HL-60 (cell line): ENCODE data around the gene PLPPR1.

Experiments
- DNase-seq, 2 experiments: peaks; one replicate each; pipeline ENCODE4 v3.0.0-alpha.2; 2010 to 2020; ENCODE audit warnings: low read depth in 1 of 2, low spot score in 1 of 2
- H3K27ac ChIP-seq: fragments of 250-450 bp; sonication (Bioruptor Pico); replicated peaks from 2 replicates; pipeline ENCODE4 v1.5.1; 2020; ENCODE audit warnings: mild to moderate bottlenecking, moderate library complexity
- H3K27me3 ChIP-seq: fragments of 250-450 bp; sonication (Bioruptor Pico); 2 replicates; pipeline ENCODE4 v1.5.1; 2021; ENCODE audit warnings: mild to moderate bottlenecking, moderate library complexity; ENCODE audit not compliant: insufficient read depth, poor library complexity, severe bottlenecking
- H3K4me3 ChIP-seq: replicated peaks from 2 replicates; pipeline ENCODE4 v1.5.1; 2011; ENCODE audit warnings: mild to moderate bottlenecking, control low read depth, low read length; ENCODE audit not compliant: insufficient read depth
- GABPA ChIP-seq: IDR thresholded peaks from 2 replicates; pipeline ENCODE4 v1.6.1; 2012; ENCODE audit warnings: low read depth
- POLR2AphosphoS5 ChIP-seq: IDR thresholded peaks from 2 replicates; pipeline ENCODE4 v1.6.1; 2012; ENCODE audit warnings: low read depth
- SPI1 ChIP-seq: IDR thresholded peaks from 2 replicates; pipeline ENCODE4 v1.6.1; 2012; ENCODE audit warnings: low read depth, mild to moderate bottlenecking, borderline replicate concordance
- TF ChIP-seq, protein P1 (sequence below): IDR thresholded peaks from one replicate; pipeline ENCODE4 v1.5.1; 2011; ENCODE audit warnings: low read length, control low read depth, inconsistent platforms; ENCODE audit not compliant: insufficient read depth
- TF ChIP-seq, protein P2 (sequence below): IDR thresholded peaks from 2 replicates; pipeline ENCODE4 v1.6.1; 2012; ENCODE audit warnings: low read depth; ENCODE audit not compliant: insufficient replicate concordance

Gene PLPPR1

DNA sequence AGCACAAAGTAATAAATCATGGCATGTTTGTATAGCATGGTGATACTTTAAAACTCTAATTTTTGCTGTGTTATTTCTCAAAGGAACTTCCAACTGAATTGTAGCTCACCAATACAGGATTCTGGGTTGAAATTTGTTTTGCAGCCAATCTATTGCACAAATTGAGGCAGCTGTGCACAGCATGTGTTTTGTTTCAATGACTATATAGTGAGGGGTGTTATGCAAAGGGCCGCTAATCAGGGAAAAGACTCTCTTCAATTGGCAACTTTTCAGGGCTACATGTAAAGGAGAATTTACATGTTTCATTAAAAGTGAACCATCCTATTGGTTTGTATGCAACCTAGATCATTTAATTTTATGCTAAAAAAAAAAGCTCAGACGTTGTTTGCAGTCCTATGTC lies 44.6 kb downstream of the PLPPR1 start:
- H3K27ac ChIP-seq = no peak overlapping the region
- H3K4me3 ChIP-seq = no peak overlapping the region
- TF ChIP-seq, protein P1, sequence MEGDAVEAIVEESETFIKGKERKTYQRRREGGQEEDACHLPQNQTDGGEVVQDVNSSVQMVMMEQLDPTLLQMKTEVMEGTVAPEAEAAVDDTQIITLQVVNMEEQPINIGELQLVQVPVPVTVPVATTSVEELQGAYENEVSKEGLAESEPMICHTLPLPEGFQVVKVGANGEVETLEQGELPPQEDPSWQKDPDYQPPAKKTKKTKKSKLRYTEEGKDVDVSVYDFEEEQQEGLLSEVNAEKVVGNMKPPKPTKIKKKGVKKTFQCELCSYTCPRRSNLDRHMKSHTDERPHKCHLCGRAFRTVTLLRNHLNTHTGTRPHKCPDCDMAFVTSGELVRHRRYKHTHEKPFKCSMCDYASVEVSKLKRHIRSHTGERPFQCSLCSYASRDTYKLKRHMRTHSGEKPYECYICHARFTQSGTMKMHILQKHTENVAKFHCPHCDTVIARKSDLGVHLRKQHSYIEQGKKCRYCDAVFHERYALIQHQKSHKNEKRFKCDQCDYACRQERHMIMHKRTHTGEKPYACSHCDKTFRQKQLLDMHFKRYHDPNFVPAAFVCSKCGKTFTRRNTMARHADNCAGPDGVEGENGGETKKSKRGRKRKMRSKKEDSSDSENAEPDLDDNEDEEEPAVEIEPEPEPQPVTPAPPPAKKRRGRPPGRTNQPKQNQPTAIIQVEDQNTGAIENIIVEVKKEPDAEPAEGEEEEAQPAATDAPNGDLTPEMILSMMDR = no peak
- TF ChIP-seq SPI1 = no peak
- TF ChIP-seq POLR2AphosphoS5 = no peak
- TF ChIP-seq GABPA = no peak
- TF ChIP-seq, protein P2, sequence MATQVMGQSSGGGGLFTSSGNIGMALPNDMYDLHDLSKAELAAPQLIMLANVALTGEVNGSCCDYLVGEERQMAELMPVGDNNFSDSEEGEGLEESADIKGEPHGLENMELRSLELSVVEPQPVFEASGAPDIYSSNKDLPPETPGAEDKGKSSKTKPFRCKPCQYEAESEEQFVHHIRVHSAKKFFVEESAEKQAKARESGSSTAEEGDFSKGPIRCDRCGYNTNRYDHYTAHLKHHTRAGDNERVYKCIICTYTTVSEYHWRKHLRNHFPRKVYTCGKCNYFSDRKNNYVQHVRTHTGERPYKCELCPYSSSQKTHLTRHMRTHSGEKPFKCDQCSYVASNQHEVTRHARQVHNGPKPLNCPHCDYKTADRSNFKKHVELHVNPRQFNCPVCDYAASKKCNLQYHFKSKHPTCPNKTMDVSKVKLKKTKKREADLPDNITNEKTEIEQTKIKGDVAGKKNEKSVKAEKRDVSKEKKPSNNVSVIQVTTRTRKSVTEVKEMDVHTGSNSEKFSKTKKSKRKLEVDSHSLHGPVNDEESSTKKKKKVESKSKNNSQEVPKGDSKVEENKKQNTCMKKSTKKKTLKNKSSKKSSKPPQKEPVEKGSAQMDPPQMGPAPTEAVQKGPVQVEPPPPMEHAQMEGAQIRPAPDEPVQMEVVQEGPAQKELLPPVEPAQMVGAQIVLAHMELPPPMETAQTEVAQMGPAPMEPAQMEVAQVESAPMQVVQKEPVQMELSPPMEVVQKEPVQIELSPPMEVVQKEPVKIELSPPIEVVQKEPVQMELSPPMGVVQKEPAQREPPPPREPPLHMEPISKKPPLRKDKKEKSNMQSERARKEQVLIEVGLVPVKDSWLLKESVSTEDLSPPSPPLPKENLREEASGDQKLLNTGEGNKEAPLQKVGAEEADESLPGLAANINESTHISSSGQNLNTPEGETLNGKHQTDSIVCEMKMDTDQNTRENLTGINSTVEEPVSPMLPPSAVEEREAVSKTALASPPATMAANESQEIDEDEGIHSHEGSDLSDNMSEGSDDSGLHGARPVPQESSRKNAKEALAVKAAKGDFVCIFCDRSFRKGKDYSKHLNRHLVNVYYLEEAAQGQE = no peak
- no peak for DNase-seq
- no peaks in the 10 kb centered on the region for H3K27me3 ChIP-seq

DNA sequence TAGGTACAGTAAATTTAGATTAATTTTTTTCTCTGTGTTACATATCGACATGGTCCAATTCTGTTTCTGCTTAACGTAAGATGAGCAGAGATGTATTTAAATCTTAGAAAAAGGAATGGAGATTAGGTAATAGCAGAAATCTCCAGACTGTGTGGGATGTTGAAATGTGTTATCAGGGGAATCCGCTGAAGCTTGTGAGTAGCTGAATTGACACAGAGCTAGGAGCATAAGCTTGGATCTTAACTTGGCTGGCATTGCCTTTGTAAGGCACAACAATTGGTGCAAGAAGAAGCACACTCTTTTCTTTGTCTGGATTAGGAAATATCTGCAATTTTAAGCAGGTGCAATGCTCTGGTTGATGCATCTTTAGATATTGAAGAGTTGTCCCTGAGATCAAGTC lies 53.1 kb downstream of the PLPPR1 start:
- H3K4me3 ChIP-seq = no peak overlapping the region
- no peak for TF ChIP-seq POLR2AphosphoS5
- TF ChIP-seq GABPA = no peak
- TF ChIP-seq SPI1 = no peak
- TF ChIP-seq, protein P2 = no peak
- TF ChIP-seq, protein P1 = no peak
- H3K27ac ChIP-seq = no peak overlapping the region
- DNase-seq = no peak
- no peaks in the 10 kb centered on the region for H3K27me3 ChIP-seq

DNA sequence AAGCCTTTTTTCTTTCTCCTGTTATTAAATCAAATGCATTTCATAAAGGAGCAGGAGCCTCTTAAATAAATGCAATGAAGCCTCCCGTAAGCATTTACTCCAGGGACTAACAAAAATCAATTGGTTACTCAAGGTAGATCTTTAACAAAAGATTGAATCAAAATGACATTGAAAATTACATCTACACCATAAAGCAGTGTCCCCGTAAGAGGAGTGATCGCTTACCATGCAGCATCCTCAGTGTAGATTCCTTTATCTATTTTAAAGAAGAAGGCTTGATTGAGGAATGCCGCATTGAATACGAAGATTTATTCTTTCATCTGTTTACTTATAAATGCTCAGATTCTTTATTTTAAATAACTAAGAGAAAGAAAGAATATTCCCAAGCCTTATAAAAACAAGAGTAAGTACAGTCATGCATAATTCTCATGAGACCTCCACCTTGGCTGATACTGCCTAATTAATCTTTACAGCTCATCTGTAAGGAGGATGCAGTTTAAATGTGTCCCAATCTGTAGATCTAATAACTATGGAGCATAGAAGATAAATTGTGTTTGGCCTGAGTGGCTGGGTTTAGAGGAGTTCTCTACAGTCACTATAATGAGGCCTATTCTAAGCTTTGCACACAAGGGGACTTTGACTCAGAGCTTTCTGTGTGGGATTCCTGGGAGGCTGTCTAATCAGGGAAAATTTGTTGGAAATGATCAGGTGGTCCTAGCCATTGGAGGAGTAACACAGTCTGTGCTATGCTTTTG lies 55.1 kb downstream of the PLPPR1 start:
- Histone ChIP-seq H3K27ac (no peak overlapping the region), H3K27me3 (no peaks in the 10 kb centered on the region), H3K4me3 (no peak overlapping the region)
- DNase-seq = no peak
- TF ChIP-seq POLR2AphosphoS5 = no peak
- TF ChIP-seq, protein P2 = no peak
- no peak for TF ChIP-seq GABPA
